AG04450 (cell line): ENCODE data around the gene MIP. TPM values are rescaled to one million over a fixed set of nuclear protein-coding genes. Genes with fewer than 3 reads are reported as not detected.

Source experiments
- CTCF ChIA-PET: fragments of 300-600, 350-600 bp; formaldehyde crosslinking; extraction: SDS; loops from one replicate; lab custom pipeline; 2022; ENCODE audit warnings: antibody characterized with exemption, inconsistent platforms; lab: Charles Lee
- POLR2A ChIA-PET: fragments of 350-600 bp; formaldehyde crosslinking; extraction: SDS; loops from one replicate; lab custom pipeline; 2021; ENCODE audit warnings: antibody characterized with exemption, inconsistent platforms; lab: Yijun Ruan, JAX
- DNase-seq: peaks from one replicate; pipeline ENCODE4 v3.0.0-alpha.2; 2011; ENCODE audit warnings: low read depth, low spot score
- H3K27ac ChIP-seq: one replicate; pipeline ENCODE4 v1.5.1; 2012; ENCODE audit warnings: low read depth, low read length, control low read depth
- H3K27me3 ChIP-seq: one replicate; pipeline ENCODE4 v1.6.0; 2012; ENCODE audit warnings: low read length; ENCODE audit not compliant: control insufficient read depth, insufficient read depth
- H3K4me3 ChIP-seq: 2 replicates; pipeline ENCODE4 v1.5.1; 2011; ENCODE audit warnings: mild to moderate bottlenecking, low read depth, low read length, control low read depth
- H3K9me3 ChIP-seq: 2 replicates; pipeline ENCODE4 v1.5.1; 2012; ENCODE audit warnings: low read length; ENCODE audit not compliant: control insufficient read depth, insufficient read depth
- CTCF ChIP-seq: IDR thresholded peaks from 2 replicates; pipeline ENCODE4 v1.5.1; 2011; ENCODE audit warnings: low read depth, low read length, control low read depth, inconsistent platforms
- polyA plus RNA-seq: library from polyadenylated mRNA; depleted of rRNA; stranded (reverse); fragments of >200 nt; gene quantifications from 2 replicates; pipeline ENCODE4 v1.2.3, GENCODE V29; 2011

Gene MIP
- polyA plus RNA-seq, 1 experiment: not detected

- CTCF ChIA-PET: no interaction called here
- POLR2A ChIA-PET: no interaction called here
Observed at GRCh38 chr12:56431288-56431687, 23.2 kb downstream of the MIP start.

GRCh38 chr12:56425940-56426438, 28.5 kb downstream of the MIP start:
- CTCF ChIA-PET: no interaction called here
- H3K27ac ChIP-seq: no peak overlapping the region
- H3K27me3 ChIP-seq: no peaks in the 10 kb centered on the region
- no peak overlapping the region for H3K4me3 ChIP-seq
- POLR2A ChIA-PET: no interaction called here
- TF ChIP-seq CTCF: no peak
- DNase-seq: no peak
- no peaks in the 10 kb centered on the region for H3K9me3 ChIP-seq

More at GRCh38 chr12:56431288-56431687, 23.2 kb downstream of the MIP start:
- TF ChIP-seq CTCF: no peak
- Histone ChIP-seq H3K9me3 (no peaks in the 10 kb centered on the region), H3K4me3 (no peak overlapping the region), H3K27ac (no peak overlapping the region), H3K27me3 (no peaks in the 10 kb centered on the region)
- no peak for DNase-seq

- Histone ChIP-seq H3K4me3 (no peak overlapping the region), H3K27ac (no peak overlapping the region), H3K9me3 (no peaks in the 10 kb centered on the region), H3K27me3 (no peaks in the 10 kb centered on the region)
- DNase-seq: no peak
- TF ChIP-seq CTCF: no peak
- ChIA-PET CTCF (interaction anchor here (0.5 kb wide), 1 partner anchor 21 kb away, joined by 3 read pairs; no protein-coding TSS in a partner anchor), POLR2A (no interaction called here)
Observed at GRCh38 chr12:56425193-56425592, 29.3 kb downstream of the MIP start.

GRCh38 chr12:56420411-56420810, 34.0 kb downstream of the MIP start:
- no peaks in the 10 kb centered on the region for H3K27me3 ChIP-seq
- no peak overlapping the region for H3K27ac ChIP-seq
- no peaks in the 10 kb centered on the region for H3K9me3 ChIP-seq
- ChIA-PET CTCF (no interaction called here), POLR2A (no interaction called here)
- H3K4me3 ChIP-seq: no peak overlapping the region
- TF ChIP-seq CTCF: no peak
- DNase-seq: no peak

GRCh38 chr12:56417739-56418138, 36.7 kb downstream of the MIP start:
- ChIA-PET POLR2A (no interaction called here), CTCF (no interaction called here)
- Histone ChIP-seq H3K27ac (no peak overlapping the region), H3K27me3 (no peaks in the 10 kb centered on the region), H3K4me3 (no peak overlapping the region), H3K9me3 (no peaks in the 10 kb centered on the region)
- TF ChIP-seq CTCF: no peak
- DNase-seq: no peak
